GM18498 (cell line): ENCODE measurements around the gene ENOX1.

Experiments
- ATAC-seq: cut with Tn5 transposase; IDR thresholded peaks from one replicate; pipeline ENCODE4 v1.9.1; 2021; ENCODE audit warnings: mild to moderate bottlenecking, moderate library complexity; ENCODE audit not compliant: unreplicated experiment

The ENOX1 gene

GRCh38 chr13:43492311-43492710 is 294.5 kb downstream of the ENOX1 start:
- ATAC-seq: no peak

GRCh38 chr13:43489233-43489632 is 297.5 kb downstream of the ENOX1 start:
- ATAC-seq: no peak

GRCh38 chr13:43487885-43488284 is 298.9 kb downstream of the ENOX1 start:
- ATAC-seq: no peak

GRCh38 chr13:43487461-43487860 is 299.3 kb downstream of the ENOX1 start:
- ATAC-seq: no peak

GRCh38 chr13:43484432-43485225 is 302.1 kb downstream of the ENOX1 start:
- ATAC-seq: no peak

- ATAC-seq: no peak
These were observed 302.8 kb downstream of the ENOX1 start for GRCh38 chr13:43483930-43484329.

- ATAC-seq: no peak
These were observed 304.1 kb downstream of the ENOX1 start for GRCh38 chr13:43482641-43483040.

GRCh38 chr13:43482026-43482425 is 304.7 kb downstream of the ENOX1 start:
- ATAC-seq: no peak

GRCh38 chr13:43478902-43479301 is 307.9 kb downstream of the ENOX1 start:
- no peak for ATAC-seq

- ATAC-seq: no peak
These were observed 308.6 kb downstream of the ENOX1 start for GRCh38 chr13:43478211-43478610.

GRCh38 chr13:43475140-43475539 is 311.6 kb downstream of the ENOX1 start:
- no peak for ATAC-seq

- ATAC-seq: no peak
These were observed 313.3 kb downstream of the ENOX1 start for GRCh38 chr13:43473437-43473836.

GRCh38 chr13:43472980-43473379 is 313.8 kb downstream of the ENOX1 start:
- ATAC-seq: no peak

GRCh38 chr13:43472339-43472738 is 314.4 kb downstream of the ENOX1 start:
- no peak for ATAC-seq

- no peak for ATAC-seq
These were observed 316.2 kb downstream of the ENOX1 start for GRCh38 chr13:43470610-43471009.

- ATAC-seq: no peak
These were observed 317.0 kb downstream of the ENOX1 start for GRCh38 chr13:43469791-43470190.

GRCh38 chr13:43464578-43465264 is 322.1 kb downstream of the ENOX1 start:
- no peak for ATAC-seq

- ATAC-seq: no peak
These were observed 338.0 kb downstream of the ENOX1 start for GRCh38 chr13:43448605-43449336.

GRCh38 chr13:43446126-43446525 is 340.6 kb downstream of the ENOX1 start:
- ATAC-seq: no peak

- no peak for ATAC-seq
These were observed 341.1 kb downstream of the ENOX1 start for GRCh38 chr13:43445668-43446067.

GRCh38 chr13:43444081-43444480 is 342.7 kb downstream of the ENOX1 start:
- ATAC-seq: no peak
